ENCODE results near the gene ATOSA. TPM values are rescaled to one million over a fixed set of nuclear protein-coding genes. Genes with fewer than 3 reads are reported as not detected.

The ATOSA gene
- total and polyA plus RNA-seq, 4 donors, result 12.8 to 77.8 (median 26.1) TPM

DNA sequence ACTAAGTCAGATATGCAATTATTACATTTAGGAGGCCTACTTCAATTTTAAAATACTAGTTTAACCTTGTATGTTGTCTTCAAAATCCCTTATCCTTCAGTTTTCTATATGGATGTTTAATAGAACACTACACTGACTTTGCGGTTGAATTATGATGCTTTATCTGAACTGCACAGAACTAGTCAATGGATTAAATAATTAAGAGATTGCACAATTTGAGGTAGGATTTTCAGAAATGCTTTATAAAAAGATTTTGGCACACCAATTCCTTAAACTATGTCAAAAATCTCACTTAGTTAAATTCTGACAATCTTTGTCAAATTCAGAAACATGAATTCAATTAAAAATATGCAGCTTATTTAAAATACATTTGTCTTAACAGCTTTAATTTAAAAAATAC is 28.1 kb downstream of the ATOSA start:
- no peak for DNase-seq (ENCODE audit: low spot score)
- H3K27me3 ChIP-seq (ENCODE audit: control insufficient read depth in 4 of 4, insufficient read depth in 4 of 4, low read length in 3 of 4), result no peaks in the 10 kb centered on the region
- 82% methylated on average over 1 of the region's 1 CpG for WGBS
- H3K9me3 ChIP-seq (ENCODE audit: control insufficient read depth in 4 of 4, low read length in 3 of 4), result no peaks in the 10 kb centered on the region
- H3K9ac ChIP-seq (ENCODE audit: low read depth in 1 of 2, low read length in 2 of 2), result no peak overlapping the region
- peaks cover 0 to 11% (median 2%) of the 10 kb centered on the region in 4 donors for H3K36me3 ChIP-seq (ENCODE audit: control insufficient read depth in 4 of 4, insufficient read depth in 3 of 4, low read depth in 1 of 4, low read length in 3 of 4)
- H3K27ac ChIP-seq (ENCODE audit: low read depth in 1 of 2, low read length in 2 of 2), result no peak overlapping the region
- peaks cover 7 to 40% (median 21%) of the 10 kb centered on the region in 4 donors for H3K4me1 ChIP-seq (ENCODE audit: control insufficient read depth in 4 of 4, insufficient read depth in 4 of 4, low read length in 3 of 4)
- H3K4me3 ChIP-seq (ENCODE audit: low read depth in 1 of 3, low read length in 3 of 3), result no peak overlapping the region
- TF ChIP-seq, protein P1, sequence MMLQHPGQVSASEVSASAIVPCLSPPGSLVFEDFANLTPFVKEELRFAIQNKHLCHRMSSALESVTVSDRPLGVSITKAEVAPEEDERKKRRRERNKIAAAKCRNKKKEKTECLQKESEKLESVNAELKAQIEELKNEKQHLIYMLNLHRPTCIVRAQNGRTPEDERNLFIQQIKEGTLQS (IDR thresholded peaks at IDR 0.05), result no peak
- no peak for TF ChIP-seq FOXA2 (IDR thresholded peaks at IDR 0.05)
- no peak for TF ChIP-seq JUND (IDR thresholded peaks at IDR 0.05)
- TF ChIP-seq, protein P2, sequence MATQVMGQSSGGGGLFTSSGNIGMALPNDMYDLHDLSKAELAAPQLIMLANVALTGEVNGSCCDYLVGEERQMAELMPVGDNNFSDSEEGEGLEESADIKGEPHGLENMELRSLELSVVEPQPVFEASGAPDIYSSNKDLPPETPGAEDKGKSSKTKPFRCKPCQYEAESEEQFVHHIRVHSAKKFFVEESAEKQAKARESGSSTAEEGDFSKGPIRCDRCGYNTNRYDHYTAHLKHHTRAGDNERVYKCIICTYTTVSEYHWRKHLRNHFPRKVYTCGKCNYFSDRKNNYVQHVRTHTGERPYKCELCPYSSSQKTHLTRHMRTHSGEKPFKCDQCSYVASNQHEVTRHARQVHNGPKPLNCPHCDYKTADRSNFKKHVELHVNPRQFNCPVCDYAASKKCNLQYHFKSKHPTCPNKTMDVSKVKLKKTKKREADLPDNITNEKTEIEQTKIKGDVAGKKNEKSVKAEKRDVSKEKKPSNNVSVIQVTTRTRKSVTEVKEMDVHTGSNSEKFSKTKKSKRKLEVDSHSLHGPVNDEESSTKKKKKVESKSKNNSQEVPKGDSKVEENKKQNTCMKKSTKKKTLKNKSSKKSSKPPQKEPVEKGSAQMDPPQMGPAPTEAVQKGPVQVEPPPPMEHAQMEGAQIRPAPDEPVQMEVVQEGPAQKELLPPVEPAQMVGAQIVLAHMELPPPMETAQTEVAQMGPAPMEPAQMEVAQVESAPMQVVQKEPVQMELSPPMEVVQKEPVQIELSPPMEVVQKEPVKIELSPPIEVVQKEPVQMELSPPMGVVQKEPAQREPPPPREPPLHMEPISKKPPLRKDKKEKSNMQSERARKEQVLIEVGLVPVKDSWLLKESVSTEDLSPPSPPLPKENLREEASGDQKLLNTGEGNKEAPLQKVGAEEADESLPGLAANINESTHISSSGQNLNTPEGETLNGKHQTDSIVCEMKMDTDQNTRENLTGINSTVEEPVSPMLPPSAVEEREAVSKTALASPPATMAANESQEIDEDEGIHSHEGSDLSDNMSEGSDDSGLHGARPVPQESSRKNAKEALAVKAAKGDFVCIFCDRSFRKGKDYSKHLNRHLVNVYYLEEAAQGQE (IDR thresholded peaks at IDR 0.05), result no peak
- TF ChIP-seq NR2F2 (IDR thresholded peaks at IDR 0.05), result no peak
- TF ChIP-seq FOXA1 (IDR thresholded peaks at IDR 0.05), result no peak
- TF ChIP-seq YY1 (IDR thresholded peaks at IDR 0.05), result no peak
- no peak for TF ChIP-seq RAD21 (IDR thresholded peaks at IDR 0.05)
- no peak for TF ChIP-seq TAF1 (conservative IDR thresholded peaks at IDR 0.05)
- no peak for TF ChIP-seq SP1 (IDR thresholded peaks at IDR 0.05)
- no peak for TF ChIP-seq HNF4G (IDR thresholded peaks at IDR 0.05)
- no peak for TF ChIP-seq HNF4A (conservative IDR thresholded peaks at IDR 0.05)
- TF ChIP-seq RXRA (IDR thresholded peaks at IDR 0.05), result no peak
- TF ChIP-seq, protein P3, sequence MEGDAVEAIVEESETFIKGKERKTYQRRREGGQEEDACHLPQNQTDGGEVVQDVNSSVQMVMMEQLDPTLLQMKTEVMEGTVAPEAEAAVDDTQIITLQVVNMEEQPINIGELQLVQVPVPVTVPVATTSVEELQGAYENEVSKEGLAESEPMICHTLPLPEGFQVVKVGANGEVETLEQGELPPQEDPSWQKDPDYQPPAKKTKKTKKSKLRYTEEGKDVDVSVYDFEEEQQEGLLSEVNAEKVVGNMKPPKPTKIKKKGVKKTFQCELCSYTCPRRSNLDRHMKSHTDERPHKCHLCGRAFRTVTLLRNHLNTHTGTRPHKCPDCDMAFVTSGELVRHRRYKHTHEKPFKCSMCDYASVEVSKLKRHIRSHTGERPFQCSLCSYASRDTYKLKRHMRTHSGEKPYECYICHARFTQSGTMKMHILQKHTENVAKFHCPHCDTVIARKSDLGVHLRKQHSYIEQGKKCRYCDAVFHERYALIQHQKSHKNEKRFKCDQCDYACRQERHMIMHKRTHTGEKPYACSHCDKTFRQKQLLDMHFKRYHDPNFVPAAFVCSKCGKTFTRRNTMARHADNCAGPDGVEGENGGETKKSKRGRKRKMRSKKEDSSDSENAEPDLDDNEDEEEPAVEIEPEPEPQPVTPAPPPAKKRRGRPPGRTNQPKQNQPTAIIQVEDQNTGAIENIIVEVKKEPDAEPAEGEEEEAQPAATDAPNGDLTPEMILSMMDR (IDR thresholded peaks at IDR 0.05; ENCODE audit: low read depth, low read length, missing input control), result no peak
- no peak for TF ChIP-seq GABPA (IDR thresholded peaks at IDR 0.05 in 1 of 2, conservative IDR thresholded peaks at IDR 0.05 in 1 of 2)
- TF ChIP-seq EGR1 (IDR thresholded peaks at IDR 0.05; ENCODE audit: low read depth in 2 of 2), result no peak
- TF ChIP-seq, protein P4, sequence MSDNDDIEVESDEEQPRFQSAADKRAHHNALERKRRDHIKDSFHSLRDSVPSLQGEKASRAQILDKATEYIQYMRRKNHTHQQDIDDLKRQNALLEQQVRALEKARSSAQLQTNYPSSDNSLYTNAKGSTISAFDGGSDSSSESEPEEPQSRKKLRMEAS (IDR thresholded peaks at IDR 0.05), result no peak
- TF ChIP-seq, protein P5, sequence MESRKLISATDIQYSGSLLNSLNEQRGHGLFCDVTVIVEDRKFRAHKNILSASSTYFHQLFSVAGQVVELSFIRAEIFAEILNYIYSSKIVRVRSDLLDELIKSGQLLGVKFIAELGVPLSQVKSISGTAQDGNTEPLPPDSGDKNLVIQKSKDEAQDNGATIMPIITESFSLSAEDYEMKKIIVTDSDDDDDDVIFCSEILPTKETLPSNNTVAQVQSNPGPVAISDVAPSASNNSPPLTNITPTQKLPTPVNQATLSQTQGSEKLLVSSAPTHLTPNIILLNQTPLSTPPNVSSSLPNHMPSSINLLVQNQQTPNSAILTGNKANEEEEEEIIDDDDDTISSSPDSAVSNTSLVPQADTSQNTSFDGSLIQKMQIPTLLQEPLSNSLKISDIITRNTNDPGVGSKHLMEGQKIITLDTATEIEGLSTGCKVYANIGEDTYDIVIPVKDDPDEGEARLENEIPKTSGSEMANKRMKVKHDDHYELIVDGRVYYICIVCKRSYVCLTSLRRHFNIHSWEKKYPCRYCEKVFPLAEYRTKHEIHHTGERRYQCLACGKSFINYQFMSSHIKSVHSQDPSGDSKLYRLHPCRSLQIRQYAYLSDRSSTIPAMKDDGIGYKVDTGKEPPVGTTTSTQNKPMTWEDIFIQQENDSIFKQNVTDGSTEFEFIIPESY (IDR thresholded peaks at IDR 0.05), result no peak

Data from liver (tissue), 9 donors.